T-cell (primary cell): ENCODE results near the gene ITGA5. TPM values are rescaled to one million over a fixed set of nuclear protein-coding genes. Genes with fewer than 3 reads are reported as not detected.

ENCODE experiments used
- total RNA-seq, 35 experiments: library from RNA in 6 of 35; stranded (reverse) in 6 of 35; fragments of 120-200 nt in 1 of 35; gene quantifications; one replicate each; pipeline versions ENCODE4 v1.2.1 to v1.2.4 and lab custom pipeline; 2013 to 2026

The ITGA5 gene
- total RNA-seq, 5 donors from 2014 or later (not counting 1 experiment from before 2014, with no cell fraction given) = 58.6 to 183 (median 169) TPM

Other genes starting within 250 kb of the ITGA5 start
- 10 to 100 TPM; 12.5 to 31.5 (median 23.9) TPM for gene SMUG1, start 230.3 kb downstream of the ITGA5 start, total RNA-seq
- gene CBX5, start 139.1 kb downstream of the ITGA5 start, total RNA-seq = 10 to 100 TPM; 43.8 to 54.5 (median 47.1) TPM
- 1,000 to 10,000 TPM; 1,133 to 1,642 (median 1,239) TPM for gene HNRNPA1, start 138.5 kb downstream of the ITGA5 start, total RNA-seq
- gene NFE2, start 118.3 kb downstream of the ITGA5 start, total RNA-seq = 1 to 10 TPM in 2 of 5 donors, under 1 TPM in 3; 0.58 to 1.5 (median 0.95) TPM
- gene COPZ1, start 94.1 kb downstream of the ITGA5 start, total RNA-seq = 10 to 100 TPM; 60.4 to 81.3 (median 74.8) TPM
- gene GPR84, start 54.8 kb downstream of the ITGA5 start, total RNA-seq = not detected
- gene ZNF385A, start 34.5 kb downstream of the ITGA5 start, total RNA-seq = 1 to 10 TPM in 4 of 5 donors, under 1 TPM in 1; 0.90 to 2.7 (median 1.2) TPM
- gene GTSF1, start 54.3 kb upstream of the ITGA5 start, total RNA-seq = 1 to 10 TPM; 2.5 to 7.3 (median 3.7) TPM
- gene NCKAP1L, start 78.5 kb upstream of the ITGA5 start, total RNA-seq = 100 to 1,000 TPM; 107 to 138 (median 126) TPM
- gene PDE1B, start 130.3 kb upstream of the ITGA5 start, total RNA-seq = 10 to 100 TPM in 2 of 5 donors, 1 to 10 TPM in 3; 3.5 to 13.2 (median 5.4) TPM
- not detected for gene PPP1R1A, start 169.4 kb upstream of the ITGA5 start, total RNA-seq
- gene LACRT, start 215.6 kb upstream of the ITGA5 start, total RNA-seq = not detected
- gene DCD, start 229.1 kb upstream of the ITGA5 start, total RNA-seq = not detected